GM21515 (cell line): Measurements from ENCODE around the gene TAOK3.

ENCODE experiments used
- ATAC-seq: cut with Tn5 transposase; IDR thresholded peaks from one replicate; pipeline ENCODE4 v1.9.1; 2021; ENCODE audit not compliant: unreplicated experiment

The TAOK3 gene

DNA sequence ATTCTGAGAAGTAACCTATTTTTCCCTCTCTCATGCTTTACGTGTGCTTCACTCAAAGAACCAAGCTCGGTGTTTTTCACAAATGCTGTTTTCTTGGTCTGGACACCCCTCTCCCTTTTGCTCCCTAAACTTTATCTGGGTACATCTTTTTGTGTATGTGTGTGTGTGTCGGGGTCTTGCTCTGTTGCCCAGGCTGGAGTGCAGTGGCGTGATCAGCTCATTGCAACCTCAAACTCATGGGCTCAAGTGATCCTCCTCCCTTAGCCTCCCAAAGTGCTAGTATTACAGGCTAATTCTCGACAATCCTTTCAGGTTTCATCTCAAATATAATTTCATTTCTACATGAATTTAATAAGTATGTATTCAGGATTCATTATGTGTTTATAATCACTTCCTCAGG, 153.6 kb downstream of the TAOK3 start:
- ATAC-seq, result no peak

DNA sequence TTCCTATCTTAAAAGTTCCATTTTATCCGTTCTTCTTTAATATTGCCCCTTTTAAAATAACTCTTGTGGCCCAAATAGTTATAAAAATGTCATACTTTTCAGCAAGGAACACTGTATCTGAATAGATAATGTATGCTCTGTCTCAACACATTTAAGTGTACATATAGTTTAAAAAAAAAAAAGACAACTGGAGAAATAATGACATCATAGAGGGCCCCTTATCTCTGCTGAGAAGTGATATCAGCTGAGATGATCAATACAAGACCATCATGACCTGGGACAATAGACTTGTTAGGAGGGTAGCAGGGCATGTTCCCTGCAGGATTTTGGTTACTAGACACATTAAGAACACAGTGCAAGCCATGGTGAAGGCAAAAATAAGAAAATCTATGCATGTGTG, 159.3 kb downstream of the TAOK3 start:
- ATAC-seq, result no peak

DNA sequence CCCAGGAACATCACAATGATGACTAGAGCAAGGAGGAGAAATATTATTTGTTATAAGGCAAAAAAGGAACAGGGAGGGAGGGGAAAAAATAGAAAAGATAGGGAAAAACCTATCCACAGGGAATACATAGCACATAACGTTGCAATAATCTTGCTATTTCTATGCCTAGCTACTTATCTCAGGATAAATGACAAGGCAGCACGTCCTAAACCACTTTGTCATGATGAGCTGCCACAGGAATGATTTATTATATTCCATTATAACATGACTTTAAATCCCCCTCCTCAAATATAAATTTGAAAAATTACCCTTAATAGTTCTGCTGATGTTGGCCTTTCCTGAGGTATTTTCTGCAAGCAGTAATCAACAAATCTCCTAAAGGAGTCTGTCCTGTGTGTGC, 160.1 kb downstream of the TAOK3 start:
- ATAC-seq, result no peak

DNA sequence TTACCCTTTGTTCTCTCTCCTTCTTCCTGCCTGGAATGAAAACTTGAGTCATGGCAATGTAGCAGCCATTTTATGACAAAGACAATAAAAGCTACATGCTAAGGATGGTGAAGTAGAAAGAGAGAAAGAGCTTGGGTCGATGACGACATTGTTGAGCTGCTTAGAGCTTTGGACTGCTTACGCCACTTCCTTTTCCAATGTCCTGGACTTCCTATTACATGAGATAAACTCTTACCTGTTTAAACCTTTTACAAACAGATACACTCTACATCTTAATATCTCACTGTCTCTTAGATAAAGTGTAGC, 166.6 kb downstream of the TAOK3 start:
- ATAC-seq, result no peak

DNA sequence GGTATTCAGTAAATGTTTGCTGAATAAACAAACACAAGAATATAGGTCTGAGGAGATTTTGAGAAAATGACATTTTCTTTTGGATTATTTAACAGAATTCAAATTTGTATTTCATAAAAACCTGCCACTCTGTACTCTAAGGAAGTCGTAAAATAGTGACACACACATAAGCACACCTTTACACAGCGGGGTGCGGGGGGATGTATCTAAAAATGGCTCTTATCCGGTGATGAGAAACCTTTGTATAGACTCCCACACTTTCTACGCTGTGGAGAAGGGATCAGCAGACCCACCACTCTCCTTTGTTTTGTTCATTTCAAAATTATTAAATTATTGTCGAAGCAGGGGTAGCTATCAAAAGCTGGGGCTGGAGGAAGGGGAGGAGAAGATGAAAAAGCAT, 178.7 kb downstream of the TAOK3 start:
- no peak for ATAC-seq

DNA sequence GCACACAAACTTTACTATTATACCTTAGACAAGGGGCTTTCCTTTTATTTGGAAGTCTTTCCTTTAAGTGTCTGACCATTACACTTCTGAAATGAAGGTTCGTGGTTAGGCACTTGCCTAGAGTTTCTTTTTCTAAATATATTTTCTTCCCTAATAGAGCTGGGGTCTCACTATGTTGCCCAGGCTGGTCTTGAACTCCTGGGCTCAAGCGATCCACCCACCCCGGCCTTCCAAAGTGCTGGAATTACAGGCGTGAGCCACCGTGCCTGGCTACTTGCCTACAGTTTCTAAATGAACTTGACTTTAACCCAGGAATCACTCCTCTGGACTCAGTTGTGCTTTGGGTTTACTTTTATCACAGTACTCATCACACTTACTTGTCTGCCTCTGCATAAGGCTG, 179.2 kb downstream of the TAOK3 start:
- ATAC-seq, result no peak

DNA sequence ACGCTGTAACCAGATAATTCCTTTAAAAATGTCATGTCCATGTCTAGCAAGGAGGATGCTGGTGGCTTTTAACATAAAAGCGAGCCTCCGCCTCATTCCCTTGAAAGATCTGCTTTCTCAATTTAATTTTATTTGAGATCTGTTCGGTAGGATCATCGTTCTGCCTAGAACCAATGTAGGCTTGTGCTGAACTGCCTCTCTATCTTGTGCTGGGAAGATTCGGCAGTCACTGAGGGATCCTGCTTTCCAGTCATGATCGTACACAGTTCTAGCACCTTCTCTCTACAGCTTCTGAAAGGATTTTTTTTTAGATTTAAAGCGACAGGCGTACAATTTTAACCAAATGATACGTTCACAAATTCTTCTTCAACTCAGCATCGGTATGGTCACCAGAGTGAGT, 182.4 kb downstream of the TAOK3 start:
- no peak for ATAC-seq

DNA sequence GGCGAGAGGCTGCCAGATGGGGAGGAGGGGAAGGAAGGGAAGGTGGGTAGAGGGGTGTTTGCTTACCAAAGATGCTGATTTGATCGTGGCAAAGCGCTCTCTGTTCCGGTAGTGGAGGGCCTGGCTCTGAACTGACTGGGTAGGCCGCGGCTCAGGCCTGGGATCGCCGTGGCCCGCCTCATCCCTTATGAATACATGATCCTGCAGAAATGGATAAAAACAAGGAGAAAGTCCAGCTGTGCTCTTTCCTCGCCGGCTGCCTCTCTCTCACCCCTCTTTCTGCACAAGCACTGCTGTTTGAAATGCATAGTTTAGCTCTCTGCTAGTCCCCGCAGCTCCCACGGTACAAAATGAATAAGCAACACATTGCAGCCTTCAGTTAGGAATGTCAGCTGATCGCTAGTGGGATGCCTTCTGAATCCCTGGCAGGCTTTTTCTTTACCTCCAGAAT, 182.9 kb downstream of the TAOK3 start:
- no peak for ATAC-seq

DNA sequence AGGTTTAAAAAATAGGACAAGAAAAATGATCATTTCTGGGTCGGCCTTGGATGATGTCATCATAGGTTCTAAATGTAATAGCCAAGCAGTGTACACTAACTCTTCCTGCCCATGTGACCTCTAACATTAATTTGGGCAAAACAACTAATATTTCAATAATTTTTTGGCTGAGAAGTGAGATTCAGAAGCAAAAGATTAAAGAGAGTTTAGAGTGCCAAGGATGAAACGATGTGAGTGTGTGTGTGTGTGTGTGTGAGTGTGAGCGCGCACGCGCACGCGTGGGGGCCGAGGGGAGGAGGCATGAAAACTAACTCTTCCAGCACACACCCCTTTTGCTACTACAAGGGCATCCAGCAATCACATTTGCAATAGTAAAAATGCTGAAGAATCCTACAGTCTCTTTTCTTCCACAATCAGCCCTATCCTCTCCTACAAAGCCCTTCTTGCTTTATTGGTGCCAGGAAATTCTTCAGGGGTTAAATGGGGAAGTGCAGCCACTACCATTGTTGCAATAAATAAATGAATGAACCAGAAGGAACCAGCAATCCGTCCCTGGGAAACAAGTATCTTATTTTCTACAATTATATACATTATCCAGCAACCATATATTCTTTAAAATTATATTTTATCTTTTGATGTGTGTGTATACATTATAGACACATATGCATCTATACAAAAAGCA, 183.9 kb downstream of the TAOK3 start:
- ATAC-seq, result no peak

DNA sequence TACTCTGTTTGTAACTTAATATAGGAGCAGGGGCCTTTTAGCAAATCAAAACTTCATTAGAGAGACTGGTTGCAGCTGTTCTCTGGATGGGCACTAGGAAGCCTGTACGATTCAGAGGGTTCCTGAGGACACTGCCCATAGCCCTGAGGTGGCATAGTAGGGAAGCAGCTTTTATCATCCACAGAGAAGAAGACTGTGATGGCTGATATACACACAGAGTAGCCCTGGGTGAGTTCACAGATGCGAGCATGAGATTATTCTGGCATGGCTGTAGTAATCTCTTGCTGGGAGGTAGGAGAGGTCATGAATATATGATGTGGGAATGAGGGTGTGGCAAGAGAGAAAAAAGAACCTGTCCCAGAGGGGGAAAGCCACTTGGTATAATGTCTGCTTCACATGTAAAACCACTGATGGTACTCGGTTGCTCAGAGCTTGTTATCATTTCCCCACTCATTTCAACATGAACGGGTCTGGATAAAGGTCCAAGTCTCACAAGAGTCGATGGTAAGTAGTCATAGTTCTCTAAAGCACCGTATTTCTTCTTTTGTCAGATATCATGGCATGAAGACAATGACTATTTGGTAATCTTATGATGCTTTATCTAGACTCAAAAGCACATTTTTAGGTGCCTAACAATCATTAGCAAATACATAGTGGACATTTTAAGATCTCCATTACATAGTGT, 184.8 kb downstream of the TAOK3 start:
- no peak for ATAC-seq

DNA sequence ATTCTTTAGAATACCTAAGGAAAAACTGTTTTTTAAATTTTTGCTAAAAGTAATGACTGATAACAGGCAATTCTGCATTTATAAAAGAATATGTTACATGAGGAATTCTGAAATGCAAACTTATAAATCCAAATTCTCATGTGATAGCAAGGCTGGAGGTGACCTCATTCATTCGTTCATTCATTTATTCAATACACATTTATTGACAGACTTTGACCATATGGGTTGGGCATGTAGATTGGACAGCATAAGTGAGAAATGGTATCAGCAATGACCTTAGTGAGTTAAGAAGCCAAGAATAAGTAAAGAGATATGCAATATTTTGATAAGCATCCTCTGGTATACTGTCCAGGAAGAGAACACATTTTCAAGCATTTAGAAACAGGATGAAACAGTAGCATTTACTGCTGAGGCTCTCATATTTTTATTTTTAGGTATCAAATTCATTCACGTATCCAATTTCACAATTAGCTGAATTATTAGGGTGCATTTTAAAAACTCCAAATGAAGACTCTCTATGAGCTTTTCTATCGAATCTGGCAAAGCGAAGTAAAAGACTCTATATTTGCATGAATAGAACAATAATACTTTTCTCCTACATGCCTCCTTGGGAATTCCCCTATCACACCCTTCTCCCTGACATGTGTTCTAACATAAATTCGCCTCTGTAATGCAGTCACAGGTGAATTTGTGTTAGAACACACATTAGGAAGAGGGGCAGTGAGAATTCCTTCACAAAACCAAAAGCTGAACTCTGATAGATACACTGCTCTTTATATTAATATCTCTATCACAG, 186.9 kb downstream of the TAOK3 start:
- ATAC-seq, result no peak

DNA sequence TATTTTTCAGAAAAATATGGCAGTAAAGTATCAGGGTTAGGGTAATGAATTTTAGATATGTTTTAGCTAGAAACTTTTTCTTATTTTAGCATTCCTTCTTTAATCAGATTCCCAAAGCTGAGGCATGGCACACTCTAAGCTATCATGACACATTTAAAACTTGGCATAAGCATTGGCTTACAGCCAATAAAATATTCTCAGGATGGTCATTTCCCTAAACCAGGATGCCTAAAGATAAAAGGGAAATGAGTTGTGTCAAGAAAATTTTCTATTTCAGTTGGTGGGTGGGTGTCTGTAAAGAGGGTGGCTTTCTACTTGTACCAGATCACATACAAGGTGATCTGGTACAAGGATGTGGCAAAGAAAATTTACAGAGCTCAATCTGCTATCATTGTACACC, 189.0 kb downstream of the TAOK3 start:
- no peak for ATAC-seq

DNA sequence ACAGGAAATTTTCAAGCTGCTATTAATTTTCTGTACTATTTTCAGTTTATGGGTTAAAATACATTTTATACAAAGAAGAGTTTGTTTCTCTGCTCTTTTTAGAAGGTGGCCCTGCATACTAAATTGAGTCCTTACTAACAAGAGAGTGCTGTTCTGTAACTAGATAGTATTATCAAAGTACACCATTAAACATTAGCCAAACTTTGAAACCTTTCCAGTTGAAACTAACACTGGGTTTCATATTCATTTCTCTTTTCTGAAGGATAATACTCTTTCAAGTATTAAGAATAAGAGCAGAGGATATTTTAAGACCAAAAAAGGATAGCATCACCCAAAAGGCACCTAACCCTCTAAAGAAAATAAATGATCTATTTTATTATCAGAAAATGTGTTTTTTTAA, 189.6 kb downstream of the TAOK3 start:
- ATAC-seq, result no peak

DNA sequence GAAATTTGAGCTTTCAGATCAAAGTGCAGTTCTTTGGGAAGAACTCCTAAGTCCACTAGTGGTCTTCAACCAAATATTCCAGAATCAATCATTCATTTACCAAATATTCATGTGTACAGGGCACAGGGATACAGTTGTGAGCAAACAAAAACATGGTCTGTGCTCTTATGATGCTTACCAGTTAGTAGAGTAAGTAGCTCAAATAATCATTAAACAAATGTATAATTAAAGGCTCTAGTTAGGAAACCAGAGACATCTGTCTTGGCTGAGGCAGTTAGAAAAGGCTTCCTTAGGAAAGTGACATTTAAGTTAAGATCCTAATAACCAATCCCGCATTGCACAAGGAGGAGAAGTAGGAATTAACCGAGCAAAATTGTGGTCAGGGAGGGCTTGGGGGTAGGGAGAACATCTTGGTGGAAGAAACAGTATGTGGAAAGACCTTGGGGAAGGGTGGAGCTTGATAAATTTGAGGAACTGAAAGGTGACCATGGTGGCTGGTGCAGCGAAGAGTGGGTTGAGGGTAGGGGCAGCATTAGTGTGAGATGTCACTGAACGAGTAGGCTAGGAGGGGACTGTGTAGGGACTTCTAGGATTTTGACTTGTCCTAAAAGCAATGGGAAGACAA, 196.8 kb downstream of the TAOK3 start:
- ATAC-seq, result peak; percentile 77

DNA sequence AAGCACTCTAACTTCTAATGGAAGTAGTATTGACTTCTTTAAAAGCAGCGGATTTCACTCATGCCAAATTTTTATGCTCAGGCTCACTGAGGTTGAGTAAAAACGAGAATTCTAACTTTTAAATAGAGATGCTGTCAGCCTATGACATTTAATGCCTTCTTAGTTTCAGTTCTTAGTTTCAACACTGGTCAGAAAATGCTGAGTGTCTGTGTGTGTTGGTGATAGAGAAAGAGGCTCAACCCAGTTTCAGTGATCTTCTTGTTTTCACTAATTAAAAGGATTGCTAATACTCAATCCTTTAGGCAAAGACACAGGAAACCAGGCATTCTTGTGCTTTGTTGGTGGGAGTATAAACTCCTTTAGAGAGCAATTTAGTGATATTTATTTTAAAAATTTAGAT, 205.8 kb downstream of the TAOK3 start:
- ATAC-seq, result peak; percentile 97

DNA sequence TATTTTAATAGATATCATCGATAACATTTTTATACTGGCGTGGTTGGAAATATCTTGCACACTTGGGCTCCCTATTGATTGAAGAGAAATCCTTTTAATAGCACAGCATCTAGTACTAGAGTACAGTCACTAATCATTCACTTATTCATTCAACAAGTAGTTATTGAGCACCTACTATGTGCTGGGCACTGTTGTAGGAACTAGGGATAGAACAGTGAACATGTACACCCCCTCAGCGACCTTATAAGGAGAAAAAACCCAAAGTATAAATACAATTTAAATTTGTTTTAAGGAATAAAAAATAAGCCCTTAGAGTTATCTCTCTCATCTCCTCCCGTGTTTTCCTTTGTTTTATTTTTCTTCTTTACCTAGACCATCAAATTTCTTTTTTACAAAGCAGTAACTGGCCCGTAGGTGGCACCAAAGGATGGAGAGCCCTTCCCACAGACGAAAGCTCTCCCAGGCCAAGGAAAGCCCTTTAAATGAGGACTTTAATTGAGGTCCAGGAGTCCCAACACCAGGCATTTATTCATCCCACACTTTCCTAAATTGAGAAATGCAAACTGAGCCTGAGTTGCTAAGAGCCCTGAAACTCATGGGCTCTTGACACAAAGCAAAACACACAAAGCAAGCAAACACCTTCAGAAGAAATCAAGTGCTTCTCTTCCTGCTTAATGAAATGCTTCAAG, 207.8 kb downstream of the TAOK3 start:
- ATAC-seq, result no peak

DNA sequence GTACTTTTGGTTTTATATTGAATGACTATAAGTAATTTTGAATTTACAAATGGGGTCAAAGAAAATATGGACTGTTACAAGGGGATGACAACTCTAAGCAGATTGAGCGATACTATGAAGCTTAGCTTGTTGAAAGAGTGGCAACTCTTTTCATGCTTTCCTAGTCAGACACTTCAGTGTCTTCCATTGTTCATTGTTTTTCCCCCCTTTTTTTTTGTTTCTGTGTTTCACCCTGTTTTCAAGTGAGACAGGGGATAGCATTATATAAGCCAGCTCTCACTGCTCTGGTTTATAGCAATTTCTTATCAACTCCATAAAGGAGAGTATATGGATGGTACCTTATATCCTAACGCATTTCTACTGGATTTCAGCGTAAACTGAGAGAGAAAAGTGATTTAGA, 212.2 kb downstream of the TAOK3 start:
- ATAC-seq, result no peak

DNA sequence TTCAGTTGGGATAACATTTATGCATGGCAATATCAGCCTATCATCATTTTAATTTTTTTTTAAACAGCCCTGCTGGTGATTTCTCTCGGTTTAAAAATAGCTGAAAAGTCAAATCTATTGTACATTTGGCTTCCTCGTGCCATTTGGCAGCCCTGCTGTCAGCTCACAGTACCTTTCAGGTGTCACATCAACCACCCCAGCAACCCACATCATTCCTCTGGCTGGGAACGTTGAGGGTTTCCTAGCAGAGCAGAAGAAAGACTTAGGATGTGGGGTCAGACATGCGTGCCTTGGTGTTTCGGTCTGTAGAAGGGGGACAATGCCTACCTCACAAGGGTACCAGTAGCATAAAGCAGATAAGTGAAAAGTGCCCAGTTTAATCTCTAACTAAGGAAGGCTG, 221.0 kb downstream of the TAOK3 start:
- no peak for ATAC-seq

DNA sequence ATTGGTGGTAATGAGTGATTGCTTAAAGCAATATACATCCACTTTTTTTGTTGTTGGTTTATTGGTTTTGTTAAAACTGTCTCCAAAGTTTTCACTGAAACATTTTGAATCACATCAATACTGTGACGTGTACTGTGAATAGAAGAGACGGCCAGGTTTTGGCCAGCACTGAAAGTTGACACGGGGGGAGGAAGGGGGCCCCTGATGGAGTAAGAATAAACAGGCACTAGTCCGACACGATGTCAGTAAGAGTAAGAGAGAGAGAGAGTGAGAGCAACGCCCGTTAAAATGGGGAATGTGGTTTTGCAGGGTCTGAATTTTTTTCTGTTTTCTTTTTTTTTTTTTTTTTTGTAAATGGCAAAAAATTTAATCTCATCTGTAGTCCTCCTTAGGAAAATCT, 222.1 kb downstream of the TAOK3 start:
- no peak for ATAC-seq

DNA sequence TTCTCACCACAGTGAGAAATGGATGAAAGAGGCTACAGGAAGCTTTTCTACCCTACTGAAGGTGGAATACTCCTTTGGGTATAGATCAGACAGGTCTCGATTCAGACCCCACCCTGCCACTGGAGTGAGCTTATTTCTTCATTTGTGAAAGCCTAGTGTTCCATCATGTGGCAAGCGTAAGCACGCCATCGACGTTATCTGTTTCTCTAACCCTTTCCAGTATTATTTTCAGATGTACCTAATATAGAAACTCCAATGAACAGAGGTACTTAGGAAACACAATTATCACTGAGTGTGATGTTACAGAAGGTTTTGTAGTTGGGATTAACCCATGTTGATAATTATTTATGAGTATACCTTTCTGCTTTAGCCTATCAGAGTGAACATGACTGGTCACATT, 224.4 kb downstream of the TAOK3 start:
- ATAC-seq, result no peak

DNA sequence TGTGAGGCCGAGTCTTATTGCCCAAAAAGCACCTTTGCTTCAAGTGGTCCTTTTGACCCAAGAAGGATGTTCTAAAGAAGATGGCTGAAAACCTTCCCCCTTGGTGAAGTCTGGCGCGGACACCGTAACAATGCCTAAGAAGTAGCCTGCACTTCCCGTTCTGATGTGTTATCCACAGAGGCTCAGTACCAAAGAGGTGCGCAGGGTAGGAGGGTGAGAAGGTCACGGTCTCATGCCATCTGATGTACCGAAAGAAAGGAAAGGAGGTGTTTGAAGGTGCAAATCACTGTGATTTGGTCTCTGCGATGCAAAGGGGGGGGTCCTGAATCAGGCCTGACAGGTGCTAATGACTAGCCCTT, 226.9 kb downstream of the TAOK3 start:
- no peak for ATAC-seq
